ENCODE data around the gene UPK1A.

UPK1A gene

GRCh38 chr19:35666251-35666913 lies at the start of gene UPK1A:
Gene UPK1A (plus strand): TSS chr19:35666517. CDS start chr19:35666813, 296 bp downstream.
- H3K27ac ChIP-seq: no peak within 1 kb of the TSS
- no peaks in the 10 kb centered on the region for H3K27me3 ChIP-seq (replicated peaks)
- in situ Hi-C loops (cut with HindIII; ENCODE audit: low pct_ligation_motif_present, low sequenced_read_pairs): no loop called here
- DNase-seq: no peak
- no peaks in the 10 kb centered on the region for H3K36me3 ChIP-seq (replicated peaks)
- TF ChIP-seq CTCF (IDR thresholded peaks at IDR 0.05; ENCODE audit: low read depth, low read length, missing control alignments): no peak
- no peak within 1 kb of the TSS for H3K4me3 ChIP-seq (ENCODE audit: low read depth, low read length)

- H3K4me3 ChIP-seq (ENCODE audit: low read depth, low read length): no peak overlapping the region
- no peaks in the 10 kb centered on the region for H3K27me3 ChIP-seq (replicated peaks)
- in situ Hi-C loops (cut with HindIII; ENCODE audit: low pct_ligation_motif_present, low sequenced_read_pairs): no loop called here
- no peaks in the 10 kb centered on the region for H3K36me3 ChIP-seq (replicated peaks)
- TF ChIP-seq CTCF (IDR thresholded peaks at IDR 0.05; ENCODE audit: low read depth, low read length, missing control alignments): peak; percentile 22
- DNase-seq: no peak
- H3K27ac ChIP-seq: no peak overlapping the region
Observed at GRCh38 chr19:35618857-35619256, 47.5 kb upstream of the UPK1A start.

GRCh38 chr19:35619290-35619923 lies 46.9 kb upstream of the UPK1A start:
- in situ Hi-C loops (cut with HindIII; ENCODE audit: low pct_ligation_motif_present, low sequenced_read_pairs): no loop called here
- H3K27ac ChIP-seq: no peak overlapping the region
- no peaks in the 10 kb centered on the region for H3K36me3 ChIP-seq (replicated peaks)
- DNase-seq: no peak
- H3K27me3 ChIP-seq (replicated peaks): no peaks in the 10 kb centered on the region
- no peak for TF ChIP-seq CTCF (IDR thresholded peaks at IDR 0.05; ENCODE audit: low read depth, low read length, missing control alignments)
- H3K4me3 ChIP-seq (ENCODE audit: low read depth, low read length): no peak overlapping the region

GRCh38 chr19:35620001-35620400 lies 46.3 kb upstream of the UPK1A start:
- no peak overlapping the region for H3K27ac ChIP-seq
- H3K36me3 ChIP-seq (replicated peaks): no peaks in the 10 kb centered on the region
- no peak for DNase-seq
- H3K27me3 ChIP-seq (replicated peaks): no peaks in the 10 kb centered on the region
- in situ Hi-C loops (cut with HindIII; ENCODE audit: low pct_ligation_motif_present, low sequenced_read_pairs): no loop called here
- no peak for TF ChIP-seq CTCF (IDR thresholded peaks at IDR 0.05; ENCODE audit: low read depth, low read length, missing control alignments)
- no peak overlapping the region for H3K4me3 ChIP-seq (ENCODE audit: low read depth, low read length)

- Histone ChIP-seq H3K36me3 (replicated peaks) (no peaks in the 10 kb centered on the region), H3K4me3 (ENCODE audit: low read depth, low read length) (no peak overlapping the region), H3K27me3 (replicated peaks) (no peaks in the 10 kb centered on the region), H3K27ac (no peak overlapping the region)
- no peak for TF ChIP-seq CTCF (IDR thresholded peaks at IDR 0.05; ENCODE audit: low read depth, low read length, missing control alignments)
- in situ Hi-C loops (cut with HindIII; ENCODE audit: low pct_ligation_motif_present, low sequenced_read_pairs): no loop called here
- DNase-seq: no peak
Observed at GRCh38 chr19:35621708-35622107, 44.6 kb upstream of the UPK1A start.

All from brain microvascular endothelial cell (primary cell).